HepG2 (cell line): Measurements from ENCODE around the gene NUDT1. TPM values are rescaled to one million over a fixed set of nuclear protein-coding genes. Genes with fewer than 3 reads are reported as not detected.
A peak's percentile ranks its signal among the peaks of the same experiment; 100 is the strongest.

ENCODE experiments used
- ATAC-seq: fragments of 200-7000 bp; cut with Tn5 transposase; 3 replicates; pipeline ENCODE4 v1.9.1; 2020; ENCODE audit warnings: mild to moderate bottlenecking, moderate library complexity
- BruUV-seq: library from RNA; stranded (reverse); fragments of 400-500 nt; replicated peaks from 2 replicates; lab custom pipeline; 2021; lab: Mats Ljungman, UMichigan
- CTCF ChIA-PET: fragments of 300-600 bp; formaldehyde crosslinking; extraction: SDS; loops from one replicate; lab custom pipeline; 2021; ENCODE audit warnings: low total read pairs, inconsistent platforms, low intra/inter-chr PET ratio; lab: Yijun Ruan, JAX
- POLR2A ChIA-PET: fragments of 350-600 bp; sonication (Branson Sonifier 250); formaldehyde crosslinking; loops from one replicate; lab custom pipeline; 2020; ENCODE audit warnings: antibody characterized with exemption, inconsistent platforms; lab: Yijun Ruan, JAX
- DNase-seq: peaks from one replicate; pipeline ENCODE4 v3.0.0-alpha.2; 2015; ENCODE audit warnings: low spot score
- FAIRE-seq: peaks from 3 replicates; lab custom pipeline; 2011; peaks lifted over from hg19 to GRCh38; lab: Jason Lieb, UNC
- H2AFZ ChIP-seq: one replicate; pipeline ENCODE4 v1.6.1; 2011; ENCODE audit warnings: low read length, inconsistent platforms
- H3K27ac ChIP-seq: fragments of 300-600 bp; 3 replicates; pipeline ENCODE4 v1.8.0; 2011; ENCODE audit warnings: mixed run types, mild to moderate bottlenecking, mixed read lengths, low read length, inconsistent platforms; ENCODE audit not compliant: insufficient read depth; ENCODE audit errors: extremely low read length
- H3K27me3 ChIP-seq, 2 experiments: fragments of 200-600 bp in 1 of 2; 2 replicates in 1 of 2; 3 replicates in 1 of 2; pipeline versions ENCODE4 v1.6.0 to v1.8.0; 2011; ENCODE audit warnings: low read length in 2 of 2, mild to moderate bottlenecking in 2 of 2, moderate library complexity in 2 of 2, inconsistent platforms in 1 of 2; ENCODE audit not compliant: insufficient read depth in 2 of 2, control insufficient read depth in 1 of 2
- H3K36me3 ChIP-seq, 2 experiments: fragments of 200-600 bp in 1 of 2; replicated peaks in 1 of 2; 2 replicates in 1 of 2; 3 replicates in 1 of 2; pipeline versions ENCODE4 v1.5.1 to v1.8.0; 2011; ENCODE audit warnings: low read length in 2 of 2, inconsistent platforms in 1 of 2; ENCODE audit not compliant: insufficient read depth in 2 of 2, control insufficient read depth in 1 of 2
- H3K4me1 ChIP-seq: 2 replicates; pipeline ENCODE4 v1.5.1; 2012; ENCODE audit warnings: low read length, inconsistent platforms; ENCODE audit not compliant: insufficient read depth
- H3K4me2 ChIP-seq: 2 replicates; pipeline ENCODE4 v1.6.0; 2011; ENCODE audit warnings: low read depth, low read length, inconsistent platforms
- H3K4me3 ChIP-seq, 3 experiments: fragments of 200-600 bp in 1 of 3; sonication (generic), shearing (Covaris generic) in 1 of 3; replicated peaks in 1 of 3; 2 replicates each; pipeline ENCODE4 v1.5.1; 2011 to 2016; ENCODE audit warnings: low read length in 3 of 3, inconsistent platforms in 2 of 3, low read depth in 2 of 3, mild to moderate bottlenecking in 2 of 3, control low read depth in 1 of 3, mixed read lengths in 1 of 3; ENCODE audit not compliant: insufficient read depth in 1 of 3
- H3K79me2 ChIP-seq: one replicate; pipeline ENCODE4 v1.6.1; 2011; ENCODE audit warnings: low read length, inconsistent platforms; ENCODE audit not compliant: insufficient read depth
- H3K9ac ChIP-seq: 2 replicates; pipeline ENCODE4 v1.6.0; 2011; ENCODE audit warnings: mild to moderate bottlenecking, low read depth, low read length, inconsistent platforms; ENCODE audit not compliant: insufficient read depth
- H3K9me3 ChIP-seq: 2 replicates; pipeline ENCODE4 v1.5.1; 2012; ENCODE audit warnings: mild to moderate bottlenecking, low read length
- H4K20me1 ChIP-seq: 2 replicates; pipeline ENCODE4 v1.6.0; 2011; ENCODE audit warnings: inconsistent platforms, mild to moderate bottlenecking, low read length, moderate library complexity; ENCODE audit not compliant: insufficient read depth
- MAFF ChIP-seq: IDR thresholded peaks from 2 replicates; pipeline ENCODE4 v1.6.1; 2011; ENCODE audit warnings: low read depth, low read length, improper control_type of control experiment
- MBD4 ChIP-seq: IDR thresholded peaks from 2 replicates; pipeline ENCODE4 v1.6.1; 2012; ENCODE audit warnings: low read length, inconsistent platforms, borderline replicate concordance
- NAIF1 ChIP-seq: sonication (generic); formaldehyde crosslinking; IDR thresholded peaks from 2 replicates; pipeline ENCODE4 v1.5.0; 2020; ENCODE audit warnings: mild to moderate bottlenecking, missing genetic modification reagents, borderline replicate concordance
- PHF5A ChIP-seq: IDR thresholded peaks from one replicate; pipeline ENCODE4 v1.6.1; 2018; ENCODE audit warnings: low read depth, missing genetic modification reagents; ENCODE audit not compliant: unreplicated experiment
- PITX1 ChIP-seq: sonication (generic); formaldehyde crosslinking; IDR thresholded peaks from 2 replicates; pipeline ENCODE4 v1.5.1; 2020; ENCODE audit warnings: mild to moderate bottlenecking, missing genetic modification reagents
- PLRG1 ChIP-seq: fragments of 450-650 bp; conservative IDR thresholded peaks from 2 replicates; pipeline ENCODE4 v1.6.1; 2016
- ZNF138 ChIP-seq: sonication (generic); formaldehyde crosslinking; IDR thresholded peaks from 2 replicates; pipeline ENCODE4 v1.5.0; 2020; ENCODE audit warnings: mild to moderate bottlenecking, low read depth, missing genetic modification reagents
- ZNF367 ChIP-seq: sonication (generic); formaldehyde crosslinking; IDR thresholded peaks from 2 replicates; pipeline ENCODE4 v1.4.0; 2020; ENCODE audit warnings: missing genetic modification reagents, borderline replicate concordance
- ZNF558 ChIP-seq: sonication (generic); formaldehyde crosslinking; IDR thresholded peaks from 2 replicates; pipeline ENCODE4 v1.9.0; 2022; ENCODE audit warnings: mild to moderate bottlenecking, missing genetic modification reagents, borderline replicate concordance
- ZNF598 ChIP-seq: sonication (generic); formaldehyde crosslinking; IDR thresholded peaks from 2 replicates; pipeline ENCODE4 v1.5.1; 2020; ENCODE audit warnings: mild to moderate bottlenecking, missing genetic modification reagents, borderline replicate concordance
- WGBS: methylation state at CpG from one replicate; pipeline ENCODE4 v1.1.6; 2017; ENCODE audit warnings: low lambda C conversion rate; 5-methylcytosine and 5-hydroxymethylcytosine counted together
- in situ Hi-C: cut with HindIII; loops from 2 replicates; pipeline ENCODE4 v1.10.0; 2017; ENCODE audit warnings: low pct_unique_long_range_greater_than_20kb; ENCODE audit not compliant: extremely low pct_ligation_motif_present
- intact Hi-C: fragments of 100-400 bp; cut with micrococcal nuclease; formaldehyde crosslinking; loops from one replicate; pipeline ENCODE4 v1.10.0; 2022; ENCODE audit not compliant: unreplicated experiment
- polyA plus RNA-seq, 8 experiments: library from polyadenylated mRNA; depleted of rRNA in 3 of 8; stranded (reverse) in 7 of 8; unstranded in 1 of 8; fragments of >200 nt; fragmentation: Illumina TruSeq in 4 of 8; extraction: Trizol in 4 of 8; gene quantifications; 2 replicates each; pipeline versions ENCODE4 v1.2.1 to v1.2.3, GENCODE V29; 2011 to 2016; ENCODE audit warnings: low read depth in 4 of 8, missing spikeins in 1 of 8, mixed read lengths in 1 of 8; ENCODE audit not compliant: insufficient read depth in 1 of 8
- total RNA-seq, 5 experiments: library from RNA; depleted of rRNA; stranded (reverse); fragments of >200 nt; fragmentation: Illumina TruSeq; extraction: Trizol; gene quantifications; 2 replicates each; pipeline ENCODE4 v1.2.3, GENCODE V29; 2016; ENCODE audit warnings: low read depth in 1 of 5
- TF ChIP-seq, protein P1 (sequence below): sonication (generic); formaldehyde crosslinking; IDR thresholded peaks from 2 replicates; pipeline ENCODE4 v1.8.0; 2022; ENCODE audit warnings: missing genetic modification reagents, mild to moderate bottlenecking, moderate library complexity, borderline replicate concordance
- TF ChIP-seq, protein P2 (sequence below), 2 experiments: sonication (generic) in 1 of 2; formaldehyde crosslinking in 1 of 2; IDR thresholded peaks; 2 replicates each; pipeline versions ENCODE4 v1.5.1 to v1.6.1; 2011 to 2020; ENCODE audit warnings: borderline replicate concordance in 1 of 2, low read depth in 1 of 2, low read length in 1 of 2, mild to moderate bottlenecking in 1 of 2, missing genetic modification reagents in 1 of 2, moderate library complexity in 1 of 2
- TF ChIP-seq, protein P3 (sequence below): sonication (generic); formaldehyde crosslinking; IDR thresholded peaks from 2 replicates; pipeline ENCODE4 v1.4.0; 2020; ENCODE audit warnings: low read depth, mild to moderate bottlenecking, missing genetic modification reagents
- TF ChIP-seq, protein P4 (sequence below): sonication (generic); formaldehyde crosslinking; IDR thresholded peaks from 2 replicates; pipeline ENCODE4 v1.8.0; 2022; ENCODE audit warnings: mild to moderate bottlenecking, missing genetic modification reagents, borderline replicate concordance
- TF ChIP-seq, protein P5 (sequence below): sonication (generic); formaldehyde crosslinking; IDR thresholded peaks from 2 replicates; pipeline ENCODE4 v1.4.0; 2020; ENCODE audit warnings: mild to moderate bottlenecking, missing genetic modification reagents

NUDT1 gene
- total and polyA plus RNA-seq, 2 of the 13 experiments (the other 11 are each of a cell fraction or from before 2014, with no cell fraction given), result 9.1 to 26.8 TPM

DNA sequence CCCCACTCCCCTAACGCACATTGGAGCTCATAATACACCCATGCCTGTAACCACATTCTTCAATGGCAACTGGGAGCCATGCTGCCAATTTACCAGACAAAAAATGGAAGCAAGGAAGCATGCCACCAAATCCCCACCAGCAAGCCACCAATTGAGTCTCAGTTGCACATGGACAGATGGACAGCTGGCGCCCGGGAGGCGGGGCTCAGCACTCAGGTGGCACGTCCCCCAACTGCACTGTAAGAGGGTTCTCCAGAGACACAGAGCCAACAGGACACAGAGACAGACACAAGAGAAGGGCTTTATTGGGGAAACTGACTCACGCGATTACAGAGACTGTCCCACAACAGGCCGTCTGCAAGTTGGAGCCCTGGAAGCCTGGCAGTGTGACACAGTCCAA is 11.8 kb upstream of the NUDT1 start:
- no peak overlapping the region for H3K9ac ChIP-seq
- H3K27ac ChIP-seq, result no peak overlapping the region
- no TSS peak for BruUV-seq
- POLR2A ChIA-PET, result no interaction called here
- peaks cover 61% of the 10 kb centered on the region for H3K79me2 ChIP-seq
- H3K36me3 ChIP-seq, result peaks cover 13 to 65% of the 10 kb centered on the region in 2 experiments
- FAIRE-seq, result no peak
- peak overlapping the region; percentile 94 for H3K4me2 ChIP-seq
- no peaks in the 10 kb centered on the region for H3K27me3 ChIP-seq
- H3K9me3 ChIP-seq, result no peaks in the 10 kb centered on the region
- 91% methylated on average over 8 of the region's 8 CpGs for WGBS
- no peak overlapping the region for H2AFZ ChIP-seq
- CTCF ChIA-PET, result no interaction called here
- peaks cover 3% of the 10 kb centered on the region; the same call in 1 of the 2 replicates for H4K20me1 ChIP-seq
- intact Hi-C loops, result no loop called here
- ATAC-seq, result no peak
- TF ChIP-seq ZNF558 (CRISPR knock-in tag), result no peak
- TF ChIP-seq PLRG1, result no peak
- TF ChIP-seq, protein P1, sequence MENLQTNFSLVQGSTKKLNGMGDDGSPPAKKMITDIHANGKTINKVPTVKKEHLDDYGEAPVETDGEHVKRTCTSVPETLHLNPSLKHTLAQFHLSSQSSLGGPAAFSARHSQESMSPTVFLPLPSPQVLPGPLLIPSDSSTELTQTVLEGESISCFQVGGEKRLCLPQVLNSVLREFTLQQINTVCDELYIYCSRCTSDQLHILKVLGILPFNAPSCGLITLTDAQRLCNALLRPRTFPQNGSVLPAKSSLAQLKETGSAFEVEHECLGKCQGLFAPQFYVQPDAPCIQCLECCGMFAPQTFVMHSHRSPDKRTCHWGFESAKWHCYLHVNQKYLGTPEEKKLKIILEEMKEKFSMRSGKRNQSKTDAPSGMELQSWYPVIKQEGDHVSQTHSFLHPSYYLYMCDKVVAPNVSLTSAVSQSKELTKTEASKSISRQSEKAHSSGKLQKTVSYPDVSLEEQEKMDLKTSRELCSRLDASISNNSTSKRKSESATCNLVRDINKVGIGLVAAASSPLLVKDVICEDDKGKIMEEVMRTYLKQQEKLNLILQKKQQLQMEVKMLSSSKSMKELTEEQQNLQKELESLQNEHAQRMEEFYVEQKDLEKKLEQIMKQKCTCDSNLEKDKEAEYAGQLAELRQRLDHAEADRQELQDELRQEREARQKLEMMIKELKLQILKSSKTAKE (CRISPR knock-in tag), result no peak
- no peak for TF ChIP-seq ZNF367 (CRISPR knock-in tag)
- no peak for TF ChIP-seq MBD4
- TF ChIP-seq, protein P2, sequence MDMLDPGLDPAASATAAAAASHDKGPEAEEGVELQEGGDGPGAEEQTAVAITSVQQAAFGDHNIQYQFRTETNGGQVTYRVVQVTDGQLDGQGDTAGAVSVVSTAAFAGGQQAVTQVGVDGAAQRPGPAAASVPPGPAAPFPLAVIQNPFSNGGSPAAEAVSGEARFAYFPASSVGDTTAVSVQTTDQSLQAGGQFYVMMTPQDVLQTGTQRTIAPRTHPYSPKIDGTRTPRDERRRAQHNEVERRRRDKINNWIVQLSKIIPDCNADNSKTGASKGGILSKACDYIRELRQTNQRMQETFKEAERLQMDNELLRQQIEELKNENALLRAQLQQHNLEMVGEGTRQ (IDR thresholded peaks at IDR 0.05; ENCODE audit: low read depth, low read length), result no peak
- TF ChIP-seq, protein P2 (CRISPR knock-in tag; IDR thresholded peaks at IDR 0.05; ENCODE audit: borderline replicate concordance), result no peak
- TF ChIP-seq ZNF138 (CRISPR knock-in tag), result no peak
- TF ChIP-seq, protein P3, sequence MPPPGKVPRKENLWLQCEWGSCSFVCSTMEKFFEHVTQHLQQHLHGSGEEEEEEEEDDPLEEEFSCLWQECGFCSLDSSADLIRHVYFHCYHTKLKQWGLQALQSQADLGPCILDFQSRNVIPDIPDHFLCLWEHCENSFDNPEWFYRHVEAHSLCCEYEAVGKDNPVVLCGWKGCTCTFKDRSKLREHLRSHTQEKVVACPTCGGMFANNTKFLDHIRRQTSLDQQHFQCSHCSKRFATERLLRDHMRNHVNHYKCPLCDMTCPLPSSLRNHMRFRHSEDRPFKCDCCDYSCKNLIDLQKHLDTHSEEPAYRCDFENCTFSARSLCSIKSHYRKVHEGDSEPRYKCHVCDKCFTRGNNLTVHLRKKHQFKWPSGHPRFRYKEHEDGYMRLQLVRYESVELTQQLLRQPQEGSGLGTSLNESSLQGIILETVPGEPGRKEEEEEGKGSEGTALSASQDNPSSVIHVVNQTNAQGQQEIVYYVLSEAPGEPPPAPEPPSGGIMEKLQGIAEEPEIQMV (CRISPR knock-in tag), result no peak
- TF ChIP-seq PHF5A (CRISPR knock-in tag), result no peak
- TF ChIP-seq MAFF, result no peak
- no peak for TF ChIP-seq NAIF1 (CRISPR knock-in tag)
- TF ChIP-seq ZNF598 (CRISPR knock-in tag), result no peak
- TF ChIP-seq, protein P4, sequence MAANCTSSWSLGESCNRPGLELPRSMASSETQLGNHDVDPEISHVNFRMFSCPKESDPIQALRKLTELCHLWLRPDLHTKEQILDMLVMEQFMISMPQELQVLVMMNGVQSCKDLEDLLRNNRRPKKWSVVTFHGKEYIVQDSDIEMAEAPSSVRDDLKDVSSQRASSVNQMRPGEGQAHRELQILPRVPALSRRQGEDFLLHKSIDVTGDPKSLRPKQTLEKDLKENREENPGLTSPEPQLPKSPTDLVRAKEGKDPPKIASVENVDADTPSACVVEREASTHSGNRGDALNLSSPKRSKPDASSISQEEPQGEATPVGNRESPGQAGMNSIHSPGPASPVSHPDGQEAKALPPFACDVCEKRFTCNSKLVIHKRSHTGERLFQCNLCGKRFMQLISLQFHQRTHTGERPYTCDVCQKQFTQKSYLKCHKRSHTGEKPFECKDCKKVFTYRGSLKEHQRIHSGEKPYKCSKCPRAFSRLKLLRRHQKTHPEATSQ, result no peak
- TF ChIP-seq PITX1, result no peak
- TF ChIP-seq, protein P5, sequence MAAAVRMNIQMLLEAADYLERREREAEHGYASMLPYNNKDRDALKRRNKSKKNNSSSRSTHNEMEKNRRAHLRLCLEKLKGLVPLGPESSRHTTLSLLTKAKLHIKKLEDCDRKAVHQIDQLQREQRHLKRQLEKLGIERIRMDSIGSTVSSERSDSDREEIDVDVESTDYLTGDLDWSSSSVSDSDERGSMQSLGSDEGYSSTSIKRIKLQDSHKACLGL (CRISPR knock-in tag), result no peak
- H3K4me3 ChIP-seq, result no peak overlapping the region
- in situ Hi-C loops, result no loop called here
- peaks cover 32% of the 10 kb centered on the region for H3K4me1 ChIP-seq
- no peak for DNase-seq
